Suprapubic skin (tissue), 4 donors: ENCODE measurements around the gene MRRF. TPM values are rescaled to one million over a fixed set of nuclear protein-coding genes. Genes with fewer than 3 reads are reported as not detected.

ENCODE experiments used
- DNase-seq, 2 donors: peaks; one replicate each; pipeline ENCODE4 v3.0.0-alpha.2; 2019; ENCODE audit warnings: low spot score in 2 of 2
- H3K27ac ChIP-seq: fragments of 200-600 bp; sonication (generic); one replicate; pipeline ENCODE4 v1.5.1; 2019
- H3K27me3 ChIP-seq: fragments of 200-600 bp; sonication (generic); one replicate; pipeline ENCODE4 v1.5.1; 2019
- H3K36me3 ChIP-seq: fragments of 200-600 bp; sonication (generic); one replicate; pipeline ENCODE4 v1.5.1; 2019
- H3K4me1 ChIP-seq: fragments of 200-600 bp; sonication (generic); one replicate; pipeline ENCODE4 v1.5.1; 2019
- H3K4me3 ChIP-seq: fragments of 200-600 bp; sonication (generic); one replicate; pipeline ENCODE4 v1.5.1; 2019; ENCODE audit warnings: mild to moderate bottlenecking
- H3K9me3 ChIP-seq: fragments of 200-600 bp; sonication (generic); one replicate; pipeline ENCODE4 v1.5.1; 2019
- CTCF ChIP-seq, 2 donors: fragments of 200-600 bp in 1 of 2; fragments of 450-650 bp in 1 of 2; sonication (generic) in 1 of 2; IDR thresholded peaks; one replicate each; pipeline ENCODE4 v1.5.1; 2016 to 2019; ENCODE audit warnings: antibody characterized with exemption in 2 of 2, mild to moderate bottlenecking in 1 of 2, moderate library complexity in 1 of 2
- EP300 ChIP-seq: sonication (generic); formaldehyde crosslinking; IDR thresholded peaks from one replicate; pipeline ENCODE4 v1.6.1; 2017; ENCODE audit warnings: antibody characterized with exemption
- POLR2A ChIP-seq, 2 donors: fragments of 450-650 bp; IDR thresholded peaks; one replicate each; pipeline ENCODE4 v1.6.1; 2017; ENCODE audit warnings: antibody characterized with exemption in 2 of 2, mild to moderate bottlenecking in 2 of 2, moderate library complexity in 2 of 2
- POLR2AphosphoS5 ChIP-seq, 3 donors: sonication (generic); formaldehyde crosslinking; IDR thresholded peaks; one replicate each; pipeline ENCODE4 v1.6.1; 2017; ENCODE audit warnings: antibody characterized with exemption in 3 of 3
- WGBS: methylation state at CpG from one replicate; pipeline ENCODE4 v1.1.5; 2018; 5-methylcytosine and 5-hydroxymethylcytosine counted together
- total RNA-seq, 4 donors: library from RNA; depleted of rRNA; stranded (reverse); fragments of >200 nt; gene quantifications; one replicate each; pipeline ENCODE4 v1.1.0, GENCODE V29; 2016

Gene MRRF
- total RNA-seq, 4 donors from 2014 or later, result 41.3 to 75.2 (median 44.2) TPM

GRCh38 chr9:122309861-122310260, 45.2 kb downstream of the MRRF start:
- Histone ChIP-seq H3K9me3 (no peaks in the 10 kb centered on the region), H3K36me3 (peaks cover 73% of the 10 kb centered on the region), H3K27me3 (no peaks in the 10 kb centered on the region), H3K4me3 (no peak overlapping the region), H3K27ac (no peak overlapping the region), H3K4me1 (peaks cover 3% of the 10 kb centered on the region)
- 62% methylated on average over 2 of the region's 2 CpGs for WGBS
- no peak for DNase-seq
- TF ChIP-seq CTCF (IDR thresholded peaks at IDR 0.05) (no peak), EP300 (no peak), POLR2AphosphoS5 (IDR thresholded peaks at IDR 0.05) (no peak), POLR2A (IDR thresholded peaks at IDR 0.05) (no peak)

- DNase-seq, result no peak
- peaks cover 55% of the 10 kb centered on the region for H3K36me3 ChIP-seq
- H3K9me3 ChIP-seq, result no peaks in the 10 kb centered on the region
- H3K27me3 ChIP-seq, result no peaks in the 10 kb centered on the region
- no peak for TF ChIP-seq POLR2AphosphoS5 (IDR thresholded peaks at IDR 0.05)
- TF ChIP-seq EP300, result no peak
- no peak for TF ChIP-seq POLR2A (IDR thresholded peaks at IDR 0.05)
- TF ChIP-seq CTCF (IDR thresholded peaks at IDR 0.05), result no peak
- no peak overlapping the region for H3K27ac ChIP-seq
- no peak overlapping the region for H3K4me3 ChIP-seq
- H3K4me1 ChIP-seq, result no peaks in the 10 kb centered on the region
Measured at GRCh38 chr9:122314165-122314564, 49.5 kb downstream of the MRRF start.

- TF ChIP-seq CTCF (IDR thresholded peaks at IDR 0.05), result no peak
- TF ChIP-seq POLR2A (IDR thresholded peaks at IDR 0.05), result no peak
- Histone ChIP-seq H3K9me3 (no peaks in the 10 kb centered on the region), H3K4me1 (no peaks in the 10 kb centered on the region), H3K27me3 (no peaks in the 10 kb centered on the region), H3K36me3 (peaks cover 46% of the 10 kb centered on the region), H3K4me3 (no peak overlapping the region), H3K27ac (no peak overlapping the region)
- WGBS, result 71% methylated on average over 2 of the region's 2 CpGs
- DNase-seq, result no peak
Measured at GRCh38 chr9:122315534-122315933, 50.9 kb downstream of the MRRF start.

GRCh38 chr9:122318284-122318683, 53.6 kb downstream of the MRRF start:
- Histone ChIP-seq H3K4me3 (no peak overlapping the region), H3K9me3 (no peaks in the 10 kb centered on the region), H3K27ac (no peak overlapping the region), H3K36me3 (peaks cover 54% of the 10 kb centered on the region), H3K4me1 (no peaks in the 10 kb centered on the region), H3K27me3 (no peaks in the 10 kb centered on the region)
- TF ChIP-seq EP300 (no peak), CTCF (IDR thresholded peaks at IDR 0.05) (no peak), POLR2A (IDR thresholded peaks at IDR 0.05) (no peak)
- WGBS, result 79% methylated on average over 3 of the region's 3 CpGs
- DNase-seq, result no peak

GRCh38 chr9:122320413-122320881, 55.8 kb downstream of the MRRF start:
- TF ChIP-seq POLR2AphosphoS5 (IDR thresholded peaks at IDR 0.05), result no peak
- no peak for TF ChIP-seq CTCF (IDR thresholded peaks at IDR 0.05)
- TF ChIP-seq POLR2A (IDR thresholded peaks at IDR 0.05), result no peak
- TF ChIP-seq EP300, result no peak
- 81% methylated on average over 1 of the region's 1 CpG for WGBS
- no peaks in the 10 kb centered on the region for H3K9me3 ChIP-seq
- H3K36me3 ChIP-seq, result peaks cover 48% of the 10 kb centered on the region
- H3K27me3 ChIP-seq, result no peaks in the 10 kb centered on the region
- no peak for DNase-seq
- H3K4me3 ChIP-seq, result no peak overlapping the region
- H3K4me1 ChIP-seq, result no peaks in the 10 kb centered on the region
- H3K27ac ChIP-seq, result no peak overlapping the region
